Cardiac septum (tissue), 1 donor: ENCODE measurements around the gene TENM4. TPM values are rescaled to one million over a fixed set of nuclear protein-coding genes. Genes with fewer than 3 reads are reported as not detected.

Experiments
- DNase-seq: peaks from one replicate; pipeline ENCODE4 v3.0.0-alpha.2; 2020; ENCODE audit warnings: low spot score
- intact Hi-C: fragments of 100-400 bp; cut with DNase I; formaldehyde crosslinking; loops from one replicate; pipeline ENCODE4 v1.14.0; 2022
- total RNA-seq: library from RNA; stranded (reverse); fragmentation: NEBNext Ultra II Directional; extraction: Animal tissue kit (Norgen Biotek cat#: 25700); gene quantifications from one replicate; pipeline ENCODE4 v1.2.1, GENCODE V29; 2021
- donor health status: DM: no; HTN: no; CAD: no.

TENM4 gene
- total RNA-seq, 1 donor from 2014 or later: 3.4 TPM

DNA sequence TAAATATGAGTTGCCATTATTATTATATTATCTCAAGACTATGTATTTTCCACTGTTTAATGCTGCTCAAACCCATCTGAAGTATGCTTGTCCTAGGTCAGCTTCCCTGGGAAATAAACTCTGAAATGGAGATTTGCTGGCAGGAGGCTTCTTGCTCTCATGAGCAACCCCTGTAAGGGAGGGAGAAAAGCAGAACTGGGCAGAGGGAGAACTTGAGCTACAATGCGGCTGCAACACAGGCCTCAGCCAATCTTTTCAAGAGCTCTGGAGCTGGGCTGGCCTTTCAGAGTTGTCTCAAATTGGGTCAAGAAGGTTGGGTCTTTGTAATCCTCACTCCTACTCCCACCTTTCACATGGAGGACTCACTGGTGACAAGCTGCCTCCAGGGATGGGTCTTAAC, 412.6 kb downstream of the TENM4 start:
- DNase-seq: no peak
- intact Hi-C loops: no loop called here

DNA sequence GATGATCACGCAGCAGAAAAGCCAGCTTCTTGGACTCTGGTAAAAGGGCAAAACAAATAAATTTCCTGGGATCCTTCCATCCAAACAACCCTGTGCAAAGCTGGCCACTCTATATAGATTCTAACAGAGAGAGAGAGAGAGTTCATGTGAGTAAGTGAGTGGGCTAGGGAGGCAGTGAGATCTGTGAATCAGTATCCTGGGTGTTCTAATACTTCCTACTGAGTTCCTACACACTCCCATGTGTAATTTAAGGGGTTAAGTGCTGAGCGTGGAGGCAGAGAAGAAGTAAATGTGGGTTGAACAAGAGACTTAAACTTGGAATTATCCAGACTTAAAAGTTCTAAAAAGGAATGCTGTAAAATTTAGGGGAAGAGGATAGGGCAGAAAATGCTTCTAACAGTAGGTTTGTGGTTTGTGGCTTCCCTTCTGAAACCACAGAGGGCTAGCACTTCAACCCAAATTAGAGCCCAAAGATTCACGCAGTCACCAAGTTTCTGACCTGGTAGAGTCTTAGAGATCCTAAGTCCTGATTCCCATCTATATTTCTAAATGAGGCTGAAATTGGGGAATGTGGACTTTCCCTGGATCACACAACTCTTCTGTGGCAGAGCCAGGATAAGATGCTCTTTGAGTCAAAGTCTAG, 413.9 kb downstream of the TENM4 start:
- intact Hi-C loops: no loop called here
- no peak for DNase-seq

DNA sequence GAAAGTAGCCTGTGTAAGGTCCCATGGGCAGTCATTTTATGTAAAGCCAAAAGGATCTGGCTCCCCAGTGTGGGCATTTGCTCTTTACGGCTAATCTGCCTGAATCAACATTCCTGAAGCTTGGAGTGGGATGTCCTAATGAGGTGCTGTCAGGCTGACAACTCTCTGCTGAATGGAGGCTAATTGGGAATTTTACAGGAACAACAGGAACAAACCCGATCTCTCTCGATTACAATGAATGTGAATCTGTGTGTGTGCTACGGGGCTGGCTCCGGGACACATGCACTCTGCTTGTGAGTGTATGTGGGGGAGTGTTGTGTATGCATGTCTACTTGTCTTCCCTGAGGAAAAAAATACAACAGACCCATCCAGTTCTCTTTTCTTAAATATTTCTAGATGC, 415.2 kb downstream of the TENM4 start:
- DNase-seq: no peak
- intact Hi-C loops: no loop called here

DNA sequence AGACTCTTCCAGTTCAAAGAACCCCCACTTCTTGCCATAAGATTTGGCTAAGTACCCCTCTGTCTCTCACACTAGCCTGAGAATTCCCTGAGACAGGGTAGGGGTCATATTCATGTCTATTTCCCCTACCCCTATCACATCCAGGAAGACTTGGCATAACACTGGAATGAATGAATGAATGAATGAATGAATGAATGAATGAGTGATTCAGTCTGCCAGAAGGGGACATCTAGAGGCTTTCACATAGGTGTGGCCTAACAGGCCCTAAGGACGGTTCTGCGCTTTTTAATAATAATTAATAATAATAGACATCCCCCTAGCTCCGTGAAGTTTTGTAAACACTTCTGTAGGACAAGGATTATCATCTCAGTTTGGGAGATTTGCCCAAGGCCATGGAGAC, 415.7 kb downstream of the TENM4 start:
- intact Hi-C loops: no loop called here
- DNase-seq: no peak

DNA sequence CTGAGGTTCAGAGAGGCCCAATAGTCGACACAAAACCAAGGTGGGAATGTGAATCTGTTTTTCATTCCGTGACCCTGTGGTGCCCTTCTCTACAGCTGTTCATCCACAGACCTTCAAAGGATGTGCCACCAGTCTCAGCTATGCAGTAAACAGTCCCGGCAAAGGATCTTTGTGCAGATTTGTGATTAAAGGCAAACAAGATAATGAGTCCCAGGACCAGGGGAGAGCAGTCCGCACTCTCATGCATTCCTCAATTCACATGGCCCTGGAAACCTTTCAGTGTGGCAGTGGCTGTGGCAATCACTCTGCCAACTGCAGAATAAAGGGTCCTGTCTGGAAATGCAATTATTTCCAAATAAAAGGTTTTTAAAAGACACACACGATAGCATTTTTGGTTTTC, 418.6 kb downstream of the TENM4 start:
- intact Hi-C loops: no loop called here
- DNase-seq: no peak

DNA sequence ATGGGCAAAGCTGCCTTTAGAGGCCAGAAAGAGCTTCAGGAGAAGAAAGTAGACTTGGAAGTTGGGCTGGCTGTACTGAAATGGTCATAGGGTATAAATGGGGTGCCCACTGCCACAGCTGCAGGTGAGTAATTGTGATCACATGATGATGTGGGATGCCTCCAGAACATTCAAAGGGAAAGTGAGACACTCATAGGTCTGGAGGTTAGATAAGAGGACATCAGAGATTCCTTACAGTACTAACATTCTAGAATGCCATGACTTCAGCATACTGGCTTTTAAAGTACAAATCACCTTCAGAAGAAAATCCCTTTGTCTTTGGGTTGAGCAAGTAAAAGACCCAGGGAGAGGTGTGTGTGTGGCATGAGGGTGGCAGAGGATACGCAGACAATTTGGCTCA, 419.2 kb downstream of the TENM4 start:
- no peak for DNase-seq

DNA sequence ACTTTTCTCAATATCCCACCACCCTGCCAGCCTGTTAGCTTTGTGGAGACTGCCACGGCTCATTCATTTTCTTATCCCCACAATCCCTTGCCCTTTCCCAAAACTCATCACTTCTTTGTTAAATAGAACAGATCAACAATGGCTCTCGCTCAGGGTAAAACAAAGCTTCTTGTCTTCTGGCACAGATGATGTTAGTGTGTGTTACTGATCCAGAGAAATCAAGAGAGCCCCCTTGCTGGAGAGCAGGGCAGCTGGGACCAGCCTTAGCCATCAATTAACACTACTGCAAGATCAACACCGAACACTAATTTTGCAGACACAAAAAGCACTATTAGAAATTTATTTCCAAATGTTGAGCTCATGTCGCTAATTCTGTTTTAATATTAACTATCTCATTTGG, 420.9 kb downstream of the TENM4 start:
- intact Hi-C loops: no loop called here
- no peak for DNase-seq

More for the DNA sequence above, 419.2 kb downstream of the TENM4 start:
- intact Hi-C loops: no loop called here

DNA sequence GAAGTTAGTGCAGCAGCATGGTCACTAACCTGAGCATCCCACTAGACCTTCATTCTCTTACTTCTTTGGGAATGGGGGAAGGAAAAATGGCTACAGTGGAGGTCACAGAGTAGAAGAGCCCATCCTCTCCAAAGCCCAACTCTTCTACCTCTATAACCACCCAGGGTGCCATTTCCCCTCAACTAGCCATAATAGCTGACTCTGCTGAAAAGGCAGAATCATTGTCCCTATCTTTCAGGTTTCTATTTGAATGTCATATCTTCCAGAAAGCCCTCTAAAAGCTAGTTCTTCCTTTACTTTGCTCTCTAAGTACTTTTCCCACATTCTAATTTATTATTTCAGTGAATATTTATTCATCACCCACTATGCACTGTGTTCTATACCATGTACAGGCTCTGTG, 421.6 kb downstream of the TENM4 start:
- intact Hi-C loops: no loop called here
- DNase-seq: no peak

DNA sequence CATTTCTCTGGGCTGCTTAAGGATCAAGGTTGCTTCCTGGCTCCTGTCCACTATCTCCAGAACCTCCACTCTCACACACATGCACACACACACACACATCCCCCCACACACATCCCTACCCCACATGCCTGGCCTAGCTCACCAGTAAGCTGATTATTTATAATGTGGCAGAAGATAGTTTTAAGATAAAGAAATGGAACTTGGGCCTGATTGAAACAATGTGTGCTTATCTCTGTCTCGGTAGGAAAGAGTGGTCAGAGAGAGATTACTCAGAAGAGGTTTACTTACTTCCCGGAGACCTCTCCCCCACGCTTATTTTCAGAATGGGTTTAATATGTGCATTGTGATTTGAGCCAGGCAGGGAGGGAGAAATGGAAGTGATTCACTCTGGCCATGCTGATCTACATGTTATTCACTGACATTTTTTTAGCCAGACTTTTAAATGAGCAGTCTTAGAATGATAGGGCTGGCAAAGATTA, 422.4 kb downstream of the TENM4 start:
- intact Hi-C loops: no loop called here
- no peak for DNase-seq

DNA sequence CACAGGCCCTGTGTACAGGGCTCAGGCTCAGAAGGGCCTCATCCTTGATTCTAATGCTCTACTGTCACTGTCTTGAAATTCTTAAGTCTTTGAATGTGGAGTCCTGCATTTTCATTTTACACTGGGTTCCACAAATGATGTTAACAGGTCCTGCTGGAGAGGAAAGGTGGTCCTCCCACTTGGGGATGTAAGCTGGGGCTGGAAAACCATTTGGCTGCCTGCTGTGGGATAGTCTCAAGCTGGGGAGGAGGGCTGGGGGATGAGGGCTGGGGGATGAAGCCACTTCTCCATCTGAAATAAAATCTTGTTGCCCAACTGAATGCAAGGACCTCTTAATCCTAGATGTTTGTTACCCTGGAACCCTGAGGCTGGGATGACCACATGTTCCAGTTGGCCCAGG, 423.0 kb downstream of the TENM4 start:
- intact Hi-C loops: no loop called here
- DNase-seq: no peak

DNA sequence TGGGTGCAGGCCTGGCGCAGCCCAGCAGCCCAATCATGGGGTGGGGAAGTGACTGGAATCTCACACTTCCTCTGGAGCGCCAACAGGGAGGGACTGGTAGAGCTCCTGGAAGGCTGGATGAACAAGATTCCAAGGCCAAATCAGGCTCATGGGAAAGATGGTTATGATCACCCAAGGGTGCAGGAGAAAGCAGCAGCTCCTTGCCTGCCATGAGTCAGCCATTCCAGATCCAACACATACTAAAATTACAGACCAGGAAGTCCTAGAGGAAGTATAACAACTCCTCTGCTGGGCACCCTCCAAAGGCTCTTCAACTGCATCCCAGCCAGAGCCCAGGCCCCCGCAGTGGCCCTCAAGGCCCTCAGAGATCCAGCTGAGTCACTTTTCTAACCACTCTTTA, 427.3 kb downstream of the TENM4 start:
- no peak for DNase-seq
- intact Hi-C loops: no loop called here

DNA sequence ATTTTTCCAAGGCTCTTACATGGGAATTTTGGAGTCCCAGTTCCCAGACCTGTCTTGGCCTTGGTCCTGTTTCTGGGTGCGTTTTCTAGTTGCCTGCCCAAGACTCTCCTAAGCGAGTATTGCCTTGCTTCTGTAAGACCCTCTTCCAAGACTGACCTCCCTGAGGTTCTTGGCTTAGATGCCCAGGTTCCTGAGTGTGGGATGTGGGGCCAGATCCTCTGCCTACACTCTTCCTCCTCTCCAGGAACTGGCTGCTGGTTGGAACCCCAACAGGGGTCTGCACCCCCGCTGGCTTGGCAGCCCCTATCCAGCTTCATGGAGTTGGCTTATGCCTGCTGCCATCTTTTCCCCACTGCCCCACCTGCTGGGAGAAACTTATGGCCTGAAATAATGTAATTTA, 429.5 kb downstream of the TENM4 start:
- no peak for DNase-seq
- intact Hi-C loops: no loop called here

DNA sequence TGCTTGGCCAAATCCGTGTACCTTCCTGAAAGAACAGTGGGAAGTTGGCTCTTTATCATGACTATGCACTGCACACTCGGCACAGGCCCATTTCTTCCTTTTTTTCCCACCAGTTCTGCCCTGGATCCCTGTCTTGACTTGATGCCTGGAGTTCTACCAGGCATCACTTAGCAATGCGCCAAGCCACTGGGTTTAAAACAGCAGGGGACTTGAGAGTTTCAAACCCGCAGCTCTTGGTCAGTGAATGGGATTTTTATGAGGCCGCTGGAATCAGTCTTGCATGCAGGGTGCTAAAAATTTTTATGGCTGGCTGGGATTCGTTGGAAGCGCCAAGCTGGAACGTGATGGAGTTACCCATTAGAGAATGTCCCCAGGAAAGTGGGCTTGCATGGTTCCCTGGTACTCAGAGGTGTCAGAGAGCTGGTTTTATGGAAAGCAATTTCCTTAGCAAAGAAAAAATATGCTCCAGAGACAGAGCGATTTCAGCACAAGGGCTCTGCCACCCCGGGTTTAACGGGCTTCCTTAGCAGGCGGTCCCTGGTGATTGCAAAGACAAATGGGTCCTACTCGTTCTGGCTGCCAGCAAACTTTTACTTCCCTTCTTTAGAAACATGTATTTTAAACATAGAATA, 432.9 kb downstream of the TENM4 start:
- intact Hi-C loops: no loop called here
- DNase-seq: no peak

DNA sequence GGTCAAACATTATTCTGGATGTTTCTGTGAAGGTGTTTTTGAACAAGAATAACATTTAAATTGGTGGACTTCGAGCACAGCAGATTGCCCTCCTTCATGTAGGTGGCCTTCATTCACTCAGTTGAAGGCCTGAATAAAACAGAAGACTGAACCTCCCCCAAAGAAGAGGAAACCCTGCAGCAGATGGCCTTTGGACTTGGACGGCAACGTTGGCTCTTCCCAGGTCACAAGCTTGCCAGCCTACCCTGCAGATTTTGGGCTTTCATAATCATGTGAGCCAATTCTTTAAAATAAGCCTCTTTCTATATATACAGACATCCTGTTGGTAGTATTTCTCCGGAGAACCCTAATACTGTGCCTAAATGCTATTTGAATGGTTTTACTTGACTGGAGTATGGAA, 434.0 kb downstream of the TENM4 start:
- intact Hi-C loops: no loop called here
- no peak for DNase-seq

DNA sequence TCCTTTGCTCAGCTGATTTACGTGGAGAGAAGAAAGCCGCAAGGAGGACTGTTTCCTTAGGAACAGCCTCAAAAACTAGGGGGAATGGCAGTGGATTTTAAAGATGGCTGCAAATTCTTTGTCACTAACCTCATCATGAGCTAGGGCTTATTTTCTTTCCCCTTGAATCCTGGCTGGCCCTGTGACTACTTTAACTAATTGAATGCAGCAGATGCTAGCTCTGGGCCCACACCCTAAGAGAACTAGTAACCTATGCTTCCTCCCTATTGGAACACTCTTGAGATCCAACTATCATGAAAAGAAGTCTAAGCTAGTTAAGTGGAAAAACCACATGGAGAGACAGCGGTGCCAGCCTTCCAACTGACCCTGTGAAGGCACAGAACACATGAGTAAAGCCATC, 444.8 kb downstream of the TENM4 start:
- DNase-seq: no peak
- intact Hi-C loops: no loop called here

DNA sequence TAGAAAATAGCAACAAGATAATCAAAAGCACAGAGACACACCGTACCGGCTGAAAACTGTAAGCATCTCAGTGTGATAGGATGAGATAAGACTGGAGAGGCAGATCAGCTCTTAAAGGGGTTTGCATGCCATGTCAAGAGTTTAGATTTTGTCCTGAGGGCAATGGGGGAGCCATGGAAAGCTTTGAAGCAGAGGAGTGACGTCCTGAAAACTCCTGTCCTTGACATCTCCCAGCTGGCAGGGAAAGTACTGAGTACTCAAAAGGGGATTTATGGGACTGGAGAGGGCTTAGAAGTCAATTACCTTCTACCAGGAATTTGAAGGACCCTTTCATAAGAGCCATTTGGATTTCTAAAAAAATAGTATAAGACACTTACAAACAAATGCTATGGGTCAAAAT, 445.7 kb downstream of the TENM4 start:
- DNase-seq: no peak
- intact Hi-C loops: no loop called here

DNA sequence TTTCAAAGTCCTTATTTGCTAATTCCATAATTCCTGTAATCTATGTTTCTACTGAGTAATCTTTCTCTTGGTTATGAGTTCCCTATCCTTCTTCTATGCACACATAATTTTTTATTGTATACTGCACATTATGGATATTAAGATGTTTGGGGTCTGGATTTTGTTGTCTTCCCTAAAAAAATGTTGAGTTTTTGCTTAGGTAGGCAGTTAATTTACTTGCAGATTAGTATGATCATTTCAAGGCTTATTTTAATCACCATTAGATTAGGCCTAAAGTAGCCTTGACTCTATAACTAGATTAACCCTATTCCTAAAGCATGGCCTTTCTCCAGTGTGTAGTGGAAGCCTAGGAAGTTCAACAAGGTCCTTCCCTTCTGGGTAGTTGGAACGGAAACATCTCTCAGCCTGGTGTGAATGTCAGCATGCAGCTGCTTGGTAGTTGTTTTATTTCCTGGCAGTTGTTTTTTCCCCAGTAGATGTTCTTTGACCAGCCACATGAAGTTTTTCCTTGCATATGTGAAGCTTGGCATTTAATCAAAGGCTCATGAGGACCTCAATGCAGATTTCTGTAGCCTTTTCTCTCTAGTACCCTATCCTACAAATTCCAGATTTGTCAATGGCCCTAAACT, 446.9 kb downstream of the TENM4 start:
- intact Hi-C loops: no loop called here
- no peak for DNase-seq

DNA sequence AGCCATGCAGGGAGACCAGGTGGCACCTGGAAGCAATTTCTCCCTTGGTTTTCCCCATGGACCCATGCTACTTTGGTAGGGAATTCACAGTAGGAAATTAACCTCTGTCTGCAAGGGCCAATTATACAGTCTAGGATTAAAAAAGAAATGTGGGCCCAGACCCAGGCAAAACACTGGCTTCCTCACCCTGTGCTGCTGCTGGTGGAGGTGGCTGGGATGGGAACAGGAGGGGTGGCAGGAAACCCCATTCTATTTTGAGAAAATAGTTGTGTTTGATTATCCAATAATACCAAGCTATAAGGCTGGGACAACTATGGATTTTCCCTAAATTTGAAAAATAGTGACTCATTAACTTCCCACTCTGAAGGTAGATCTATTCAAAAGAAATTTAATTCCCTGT, 449.1 kb downstream of the TENM4 start:
- no peak for DNase-seq
- intact Hi-C loops: no loop called here

DNA sequence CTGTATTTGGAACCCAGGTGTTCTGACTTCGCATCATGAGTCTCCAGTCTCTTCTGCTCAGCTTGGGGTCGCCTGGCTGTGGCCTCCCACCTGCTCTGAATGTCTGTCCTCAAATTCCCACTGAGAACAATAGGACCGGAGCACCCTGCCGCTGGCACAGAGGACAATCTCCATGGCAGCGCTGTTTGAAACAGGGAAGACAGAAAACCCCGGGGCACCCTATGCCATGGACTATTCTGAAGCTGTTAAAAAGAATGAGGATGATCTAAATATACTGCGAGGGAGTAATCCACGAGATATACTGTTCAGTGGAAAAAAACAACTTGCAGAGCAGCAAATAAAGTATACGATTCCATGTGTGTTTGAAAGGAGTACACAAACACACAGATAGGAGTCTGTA, 450.6 kb downstream of the TENM4 start:
- intact Hi-C loops: no loop called here
- no peak for DNase-seq

DNA sequence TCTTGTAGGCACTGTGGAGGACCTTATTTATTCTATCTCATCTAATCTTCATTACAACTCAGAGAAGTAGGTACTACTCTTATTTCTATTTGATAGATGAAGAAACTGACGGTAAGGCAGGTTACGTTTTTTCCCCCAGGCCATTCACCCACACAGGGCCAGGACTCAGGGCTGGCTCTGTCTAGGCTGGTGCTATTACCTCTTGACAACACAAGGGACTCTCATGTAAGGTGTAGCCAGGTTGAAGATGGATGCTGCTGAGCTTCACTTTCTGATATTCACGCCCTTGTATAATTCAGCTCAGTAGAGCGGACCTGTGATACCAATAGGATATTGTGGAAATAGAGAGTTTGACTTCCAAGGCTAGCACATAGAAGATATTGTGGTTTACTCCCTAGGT, 453.1 kb downstream of the TENM4 start:
- no peak for DNase-seq
- intact Hi-C loops: no loop called here

DNA sequence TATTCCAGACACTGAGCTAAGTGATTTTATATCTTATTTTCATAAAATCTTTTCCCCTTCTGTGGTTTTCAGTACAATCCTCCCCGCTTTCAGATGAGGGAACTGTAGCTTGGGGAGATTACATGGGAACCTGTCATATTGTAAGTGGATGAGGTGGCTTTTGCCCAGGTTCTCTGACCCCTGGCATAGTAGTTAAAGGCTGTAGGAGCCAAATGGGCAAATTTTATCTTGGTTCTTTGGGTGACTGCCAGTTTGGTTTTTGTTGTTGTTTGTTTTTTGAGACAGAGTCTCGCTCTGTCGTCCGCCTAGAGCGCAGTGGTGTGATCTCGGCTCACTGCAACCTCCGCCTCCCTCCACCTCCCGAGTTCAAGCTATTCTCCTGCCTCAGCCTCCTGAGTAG, 454.5 kb downstream of the TENM4 start:
- intact Hi-C loops: no loop called here
- no peak for DNase-seq
